GM19240 (cell line): ENCODE results near the gene SMIM11.
A peak's percentile ranks its signal among the peaks of the same experiment; 100 is the strongest.
"Not testable (repeated sequence)": the region's sequence is repeated elsewhere in the genome, so short reads cannot be mapped to it uniquely, and the experiment has no call there.

ENCODE experiments used
- DNase-seq: peaks from one replicate; pipeline ENCODE4 v3.0.0; 2011; ENCODE audit warnings: low spot score; ENCODE audit not compliant: insufficient read length

Gene SMIM11

GRCh38 chr21:34374940-34375618 lies at the start of gene SMIM11:
Gene SMIM11 (plus strand): TSS chr21:34375507. CDS start chr21:34379505, 3,998 bp downstream.
- DNase-seq: not testable (repeated sequence)

GRCh38 chr21:34330055-34330454 lies 45.3 kb upstream of the SMIM11 start:
- DNase-seq: no peak

- no peak for DNase-seq
These were observed 43.6 kb upstream of the SMIM11 start for GRCh38 chr21:34331726-34332125.

GRCh38 chr21:34332347-34332746 lies 43.0 kb upstream of the SMIM11 start:
- DNase-seq: no peak

- no peak for DNase-seq
These were observed 42.1 kb upstream of the SMIM11 start for GRCh38 chr21:34333121-34333739.

GRCh38 chr21:34335316-34335715 lies 40.0 kb upstream of the SMIM11 start:
- no peak for DNase-seq

GRCh38 chr21:34336245-34336644 lies 39.1 kb upstream of the SMIM11 start:
- DNase-seq: no peak

- no peak for DNase-seq
These were observed 38.4 kb upstream of the SMIM11 start for GRCh38 chr21:34336756-34337391.

GRCh38 chr21:34337741-34338140 lies 37.6 kb upstream of the SMIM11 start:
- DNase-seq: no peak

- no peak for DNase-seq
These were observed 37.1 kb upstream of the SMIM11 start for GRCh38 chr21:34338226-34338625.

- DNase-seq: no peak
These were observed 35.2 kb upstream of the SMIM11 start for GRCh38 chr21:34340061-34340460.

GRCh38 chr21:34342476-34342875 lies 32.8 kb upstream of the SMIM11 start:
- DNase-seq: no peak

GRCh38 chr21:34343347-34343746 lies 32.0 kb upstream of the SMIM11 start:
- DNase-seq: no peak

- no peak for DNase-seq
These were observed 31.4 kb upstream of the SMIM11 start for GRCh38 chr21:34343838-34344381.

GRCh38 chr21:34344584-34344983 lies 30.7 kb upstream of the SMIM11 start:
- no peak for DNase-seq

GRCh38 chr21:34345091-34345871 lies 30.0 kb upstream of the SMIM11 start:
- DNase-seq: no peak

GRCh38 chr21:34345892-34346291 lies 29.4 kb upstream of the SMIM11 start:
- no peak for DNase-seq

GRCh38 chr21:34348890-34349519 lies 26.3 kb upstream of the SMIM11 start:
- no peak for DNase-seq

- DNase-seq: peak; percentile 51
These were observed 23.5 kb upstream of the SMIM11 start for GRCh38 chr21:34351786-34352241.

GRCh38 chr21:34352556-34352955 lies 22.8 kb upstream of the SMIM11 start:
- DNase-seq: no peak

- no peak for DNase-seq
These were observed 22.1 kb upstream of the SMIM11 start for GRCh38 chr21:34353182-34353581.
